ENCODE results near the gene PEX11G. TPM values are rescaled to one million over a fixed set of nuclear protein-coding genes. Genes with fewer than 3 reads are reported as not detected.
A peak's percentile ranks its signal among the peaks of the same experiment; 100 is the strongest.

Gene PEX11G
- total RNA-seq, 4 donors from 2014 or later = 0.51 to 1.4 (median 1.1) TPM; not detected in 1

DNA sequence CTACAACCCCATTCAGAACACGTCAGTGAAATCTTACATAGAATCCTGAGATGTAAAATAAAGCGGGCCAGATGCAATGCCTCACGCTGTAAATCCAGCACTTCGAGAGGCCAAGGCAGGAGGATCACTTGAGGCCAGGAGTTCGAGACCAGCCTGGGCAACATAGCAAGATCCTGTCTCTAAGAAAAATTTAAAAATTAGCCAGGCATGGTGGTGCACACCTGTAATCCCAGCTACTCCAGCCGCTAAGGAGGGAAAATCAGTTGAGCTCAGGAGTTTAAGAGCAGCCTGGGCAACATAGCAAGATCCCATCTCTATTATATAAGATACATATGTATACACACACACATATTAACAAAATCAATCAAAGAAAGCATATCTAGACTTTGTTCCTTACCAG is 41.2 kb downstream of the PEX11G start:
- TF ChIP-seq CTCF (IDR thresholded peaks at IDR 0.05 in 4 of 5, conservative IDR thresholded peaks at IDR 0.05 in 1 of 5) (no peak), POLR2A (IDR thresholded peaks at IDR 0.05) (no peak)
- Histone ChIP-seq H3K36me3 (peaks cover 0 to 80% of the 10 kb centered on the region in 2 donors), H3K9me3 (no peaks in the 10 kb centered on the region), H3K27ac (no peak overlapping the region), H3K4me1 (no peaks in the 10 kb centered on the region), H3K4me3 (no peak overlapping the region), H3K27me3 (no peaks in the 10 kb centered on the region)
- DNase-seq (no peak), ATAC-seq (no peak)
- intact Hi-C loops (cut with DNase I; ENCODE audit: low total_unique reads) (no loop called here), in situ Hi-C loops (cut with MboI; ENCODE audit: low sequenced_read_pairs in 4 of 4) (no loop called here)

GRCh38 chr19:7445104-7445503 is 43.7 kb downstream of the PEX11G start:
- intact Hi-C loops (cut with DNase I; ENCODE audit: low total_unique reads) (no loop called here), in situ Hi-C loops (cut with MboI; ENCODE audit: low sequenced_read_pairs in 4 of 4) (no loop called here)
- Histone ChIP-seq H3K4me3 (no peak overlapping the region), H3K4me1 (no peaks in the 10 kb centered on the region), H3K9me3 (no peaks in the 10 kb centered on the region), H3K27me3 (no peaks in the 10 kb centered on the region), H3K27ac (no peak overlapping the region), H3K36me3 (peaks cover 0 to 91% of the 10 kb centered on the region in 2 donors)
- no peak for TF ChIP-seq POLR2A (IDR thresholded peaks at IDR 0.05)
- no peak for TF ChIP-seq CTCF (IDR thresholded peaks at IDR 0.05 in 4 of 5, conservative IDR thresholded peaks at IDR 0.05 in 1 of 5)
- no peak for ATAC-seq
- no peak for DNase-seq

DNA sequence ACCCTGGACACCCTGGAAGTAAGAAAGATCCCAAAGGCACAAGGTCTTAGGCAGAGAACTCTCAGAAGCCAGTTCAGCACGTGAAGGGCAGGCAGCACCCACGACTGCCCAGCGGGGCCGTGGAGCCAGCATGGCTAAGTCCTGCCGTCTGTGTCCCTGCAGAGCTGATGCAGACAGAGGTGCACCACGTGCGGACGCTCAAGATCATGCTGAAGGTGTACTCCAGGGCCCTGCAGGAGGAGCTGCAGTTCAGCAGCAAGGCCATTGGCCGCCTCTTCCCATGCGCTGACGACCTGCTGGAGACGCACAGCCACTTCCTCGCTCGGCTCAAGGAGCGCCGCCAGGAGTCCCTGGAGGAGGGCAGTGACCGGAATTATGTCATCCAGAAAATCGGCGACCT is 44.8 kb downstream of the PEX11G start:
- H3K9me3 ChIP-seq = no peaks in the 10 kb centered on the region
- peaks cover 0 to 82% of the 10 kb centered on the region in 2 donors for H3K36me3 ChIP-seq
- ATAC-seq (no peak), DNase-seq (no peak)
- no peak overlapping the region for H3K4me3 ChIP-seq
- no peak for TF ChIP-seq POLR2A (IDR thresholded peaks at IDR 0.05)
- no peak for TF ChIP-seq CTCF (IDR thresholded peaks at IDR 0.05 in 4 of 5, conservative IDR thresholded peaks at IDR 0.05 in 1 of 5)
- no peaks in the 10 kb centered on the region for H3K4me1 ChIP-seq
- no peaks in the 10 kb centered on the region for H3K27me3 ChIP-seq
- no peak overlapping the region for H3K27ac ChIP-seq
- intact Hi-C loops (cut with DNase I; ENCODE audit: low total_unique reads) = no loop called here
- in situ Hi-C loops (cut with MboI; ENCODE audit: low sequenced_read_pairs in 4 of 4) = no loop called here

- in situ Hi-C loops (cut with MboI; ENCODE audit: low sequenced_read_pairs in 4 of 4) (no loop called here), intact Hi-C loops (cut with DNase I; ENCODE audit: low total_unique reads) (no loop called here)
- no peaks in the 10 kb centered on the region for H3K27me3 ChIP-seq
- H3K36me3 ChIP-seq = peaks cover 0 to 68% of the 10 kb centered on the region in 2 donors
- peak in 1 of 2 donors; percentile 13 for DNase-seq
- ATAC-seq = no peak
- no peak overlapping the region for H3K27ac ChIP-seq
- no peak for TF ChIP-seq CTCF (IDR thresholded peaks at IDR 0.05 in 4 of 5, conservative IDR thresholded peaks at IDR 0.05 in 1 of 5)
- TF ChIP-seq POLR2A (IDR thresholded peaks at IDR 0.05) = no peak
- H3K4me1 ChIP-seq = no peaks in the 10 kb centered on the region
- no peaks in the 10 kb centered on the region for H3K9me3 ChIP-seq
- no peak overlapping the region for H3K4me3 ChIP-seq
These were observed 46.4 kb downstream of the PEX11G start for GRCh38 chr19:7442423-7442822.

DNA sequence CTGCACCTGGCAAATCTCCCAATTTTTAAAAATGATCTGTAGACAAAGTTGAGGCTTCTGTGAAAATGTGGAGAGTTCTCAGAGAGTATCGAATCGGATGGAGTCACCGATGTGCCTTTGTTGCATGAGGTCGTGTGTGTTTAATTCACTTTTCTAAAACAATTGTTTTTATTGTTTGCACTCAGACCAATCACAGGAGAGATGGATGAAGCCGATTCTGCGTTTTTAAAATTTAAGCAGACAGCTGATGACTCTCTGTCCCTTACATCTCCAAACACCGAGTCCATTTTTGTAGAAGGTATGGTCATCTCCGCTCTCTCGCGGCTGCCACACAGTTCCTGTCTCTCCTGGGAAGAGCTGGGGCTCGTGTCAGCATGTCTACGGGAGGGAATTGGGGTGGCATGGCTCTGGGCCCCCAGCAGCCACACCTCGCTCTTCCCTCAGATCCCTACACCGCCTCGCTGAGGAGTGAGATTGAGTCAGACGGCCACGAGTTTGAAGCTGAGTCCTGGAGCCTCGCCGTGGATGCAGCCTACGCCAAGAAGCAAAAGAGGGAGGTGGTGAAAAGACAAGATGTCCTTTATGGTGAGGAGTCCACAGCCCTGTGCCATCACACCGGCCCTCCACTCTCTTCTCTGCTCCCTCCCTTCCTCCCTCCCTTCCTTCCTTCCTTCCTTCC is 47.2 kb downstream of the PEX11G start:
- no peak for DNase-seq
- Histone ChIP-seq H3K27ac (no peak overlapping the region), H3K4me3 (no peak overlapping the region), H3K9me3 (no peaks in the 10 kb centered on the region), H3K36me3 (peaks cover 0 to 60% of the 10 kb centered on the region in 2 donors), H3K27me3 (no peaks in the 10 kb centered on the region), H3K4me1 (no peaks in the 10 kb centered on the region)
- TF ChIP-seq POLR2A (IDR thresholded peaks at IDR 0.05) (no peak), CTCF (IDR thresholded peaks at IDR 0.05 in 4 of 5, conservative IDR thresholded peaks at IDR 0.05 in 1 of 5) (no peak)
- intact Hi-C loops (cut with DNase I; ENCODE audit: low total_unique reads) = no loop called here
- no peak for ATAC-seq
- in situ Hi-C loops (cut with MboI; ENCODE audit: low sequenced_read_pairs in 4 of 4) = no loop called here

All from gastrocnemius medialis (tissue), 4 donors.